GM23248 (cell line): ENCODE data around the gene MAML3. TPM values are rescaled to one million over a fixed set of nuclear protein-coding genes. Genes with fewer than 3 reads are reported as not detected.

Experiments
- DNase-seq: peaks from one replicate; pipeline ENCODE4 v3.0.0-alpha.2; 2015
- H2AFZ ChIP-seq: fragments of 200-600 bp; sonication (generic); 2 replicates; pipeline ENCODE4 v1.6.1; 2016; ENCODE audit warnings: antibody characterized with exemption
- H3F3A ChIP-seq: fragments of 200-600 bp; sonication (generic); 2 replicates; pipeline ENCODE4 v1.6.1; 2016; ENCODE audit warnings: mild to moderate bottlenecking, antibody characterized with exemption, mixed run types; ENCODE audit not compliant: insufficient read depth
- H3K27ac ChIP-seq: fragments of 200-600 bp; sonication (generic); 2 replicates; pipeline ENCODE4 v1.5.1; 2016; ENCODE audit warnings: mild to moderate bottlenecking
- H3K27me3 ChIP-seq: fragments of 200-600 bp; sonication (generic); replicated peaks from 2 replicates; pipeline ENCODE4 v1.6.1; 2016; ENCODE audit warnings: mild to moderate bottlenecking; ENCODE audit not compliant: insufficient read depth
- H3K36me3 ChIP-seq: fragments of 200-600 bp; sonication (generic); 2 replicates; pipeline ENCODE4 v1.6.1; 2016; ENCODE audit warnings: low read depth, mild to moderate bottlenecking
- H3K4me1 ChIP-seq: fragments of 200-600 bp; sonication (generic); 2 replicates; pipeline ENCODE4 v1.6.1; 2016; ENCODE audit warnings: mild to moderate bottlenecking; ENCODE audit not compliant: insufficient read depth
- H3K4me2 ChIP-seq: fragments of 200-600 bp; sonication (generic); one replicate; pipeline ENCODE4 v1.6.1; 2016; ENCODE audit warnings: mild to moderate bottlenecking; ENCODE audit not compliant: unreplicated experiment
- H3K4me3 ChIP-seq: fragments of 200-600 bp; sonication (generic); 2 replicates; pipeline ENCODE4 v1.5.1; 2016; ENCODE audit warnings: mild to moderate bottlenecking
- H3K79me2 ChIP-seq: fragments of 200-600 bp; sonication (generic); 2 replicates; pipeline ENCODE4 v1.6.1; 2016; ENCODE audit warnings: mild to moderate bottlenecking; ENCODE audit not compliant: insufficient read depth
- H3K9ac ChIP-seq: fragments of 200-600 bp; sonication (generic); 2 replicates; pipeline ENCODE4 v1.6.1; 2016; ENCODE audit warnings: mild to moderate bottlenecking
- H3K9me2 ChIP-seq: fragments of 200-600 bp; sonication (generic); 2 replicates; pipeline ENCODE4 v1.6.1; 2016; ENCODE audit warnings: mixed run types, mild to moderate bottlenecking, moderate library complexity; ENCODE audit not compliant: insufficient read depth
- H3K9me3 ChIP-seq: fragments of 200-600 bp; sonication (generic); one replicate; pipeline ENCODE4 v1.6.1; 2017; ENCODE audit warnings: low read depth
- H4K20me1 ChIP-seq: fragments of 200-600 bp; sonication (generic); 2 replicates; pipeline ENCODE4 v1.6.0; 2016; ENCODE audit not compliant: insufficient read depth
- EZH2 ChIP-seq: fragments of 200-600 bp; sonication (generic); IDR thresholded peaks from 2 replicates; pipeline ENCODE4 v1.6.1; 2018; ENCODE audit warnings: antibody characterized with exemption, mild to moderate bottlenecking; ENCODE audit not compliant: insufficient read depth, poor library complexity, severe bottlenecking
- EZH2phosphoT487 ChIP-seq: fragments of 200-600 bp; sonication (generic); IDR thresholded peaks from 2 replicates; pipeline ENCODE4 v1.6.1; 2018; ENCODE audit warnings: antibody characterized with exemption, moderate library complexity, mild to moderate bottlenecking, low read depth; ENCODE audit not compliant: insufficient read depth
- WGBS, 2 experiments: methylation state at CpG; one replicate each; pipeline ENCODE4 v1.1.6; 2015 to 2017; ENCODE audit warnings: low lambda C conversion rate in 2 of 2, low coverage in 1 of 2; ENCODE audit errors: missing lambda C conversion rate in 2 of 2; 5-methylcytosine and 5-hydroxymethylcytosine counted together
- in situ Hi-C: fragments of 300-500 bp; cut with MboI; formaldehyde crosslinking; loops from 2 replicates; pipeline ENCODE4 v1.15.0; 2020
- polyA plus RNA-seq: library from polyadenylated mRNA; unstranded; fragments of >200 nt; fragmentation: Nextera tagmentation; extraction: Ambion mirVana; gene quantifications from 2 replicates; pipeline ENCODE4 v1.2.1, GENCODE V29; 2016
- total RNA-seq: library from RNA; depleted of rRNA; stranded (reverse); fragments of >200 nt; shearing (Covaris generic); gene quantifications from 2 replicates; pipeline ENCODE4 v1.2.3, GENCODE V29; 2014

MAML3 gene
- total and polyA plus RNA-seq, 2 experiments from 2014 or later = 0.96 to 1.5 TPM

DNA sequence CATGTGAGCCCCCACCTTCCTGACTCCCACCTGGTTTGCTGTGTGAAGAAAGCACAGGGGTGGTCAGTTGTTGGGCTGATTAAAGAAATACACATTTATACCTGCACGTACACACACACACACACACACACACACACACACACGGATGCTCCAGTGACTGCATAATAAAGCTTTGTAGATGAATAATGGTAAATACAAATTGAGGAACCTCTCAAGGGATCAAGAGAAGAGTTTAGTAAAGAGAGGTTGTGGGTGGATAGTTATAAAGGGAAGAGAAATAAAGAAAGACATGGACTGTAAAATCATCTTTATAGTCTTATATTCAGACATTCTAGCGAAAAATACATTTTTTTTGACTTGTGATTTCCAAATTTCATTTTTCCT is 344.2 kb downstream of the MAML3 start:
- no peak overlapping the region for H3K27ac ChIP-seq

DNA sequence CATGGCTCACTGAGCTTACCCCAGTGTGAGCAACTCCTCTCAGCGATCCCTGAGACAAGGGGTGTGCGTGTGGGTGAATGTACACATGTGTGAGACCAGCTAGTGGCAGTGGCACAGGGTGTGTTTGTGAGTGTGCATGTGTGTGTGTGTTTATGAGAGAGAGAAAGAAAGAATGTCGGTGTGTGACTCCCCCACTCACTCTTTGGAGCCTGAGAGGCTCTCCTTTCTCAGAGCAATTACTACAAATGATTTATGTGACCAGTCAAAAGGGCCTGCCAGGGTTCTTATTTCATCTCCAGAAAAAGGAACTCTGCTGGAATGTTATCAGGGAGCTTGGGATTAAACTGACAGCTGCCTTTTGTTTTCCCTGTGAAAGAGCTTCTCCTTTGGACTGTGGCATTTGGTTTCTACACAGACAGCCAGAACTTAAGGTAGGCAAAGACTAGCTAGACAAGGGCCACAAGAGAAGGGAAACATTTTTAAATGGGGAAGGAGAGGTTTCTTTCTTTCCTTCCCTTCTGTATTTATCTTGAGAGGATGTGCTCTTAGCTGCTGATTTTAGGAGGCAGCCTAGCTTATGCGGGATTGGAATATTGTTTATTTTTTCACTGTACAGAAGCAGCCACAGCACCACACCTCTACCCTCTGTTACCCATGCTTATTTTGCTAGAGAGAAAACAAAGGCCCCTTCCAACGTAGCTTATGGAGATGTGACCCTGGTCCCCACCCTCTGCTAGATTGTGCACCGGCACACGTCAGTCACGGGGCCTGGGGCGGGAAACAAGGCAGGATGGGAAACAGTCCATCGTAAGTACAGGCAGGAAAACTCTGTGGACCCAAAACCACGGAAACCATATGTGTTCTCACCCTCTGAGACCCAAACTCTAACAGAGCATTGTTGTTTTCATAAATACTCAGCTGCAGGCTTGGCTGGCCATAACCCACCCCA is 344.9 kb downstream of the MAML3 start:
- no peaks in the 10 kb centered on the region for H4K20me1 ChIP-seq
- WGBS, 2 experiments = 70 to 73% methylated on average over 11 of the region's 11 CpGs
- no peaks in the 10 kb centered on the region for H3K79me2 ChIP-seq
- 0 out of 2 replicates have a peak, but pooled peaks cover 3% of the 10 kb centered on the region for H3K4me1 ChIP-seq
- H2AFZ ChIP-seq = no peak overlapping the region
- H3K9me2 ChIP-seq = no peaks in the 10 kb centered on the region
- H3K4me2 ChIP-seq = no peak overlapping the region
- no peaks in the 10 kb centered on the region for H3K36me3 ChIP-seq
- H3K27ac ChIP-seq = no peak overlapping the region
- H3K27me3 ChIP-seq = no peaks in the 10 kb centered on the region
- in situ Hi-C loops = no loop called here
- H3K9me3 ChIP-seq = no peaks in the 10 kb centered on the region
- no peak overlapping the region for H3K9ac ChIP-seq
- H3F3A ChIP-seq = no peaks in the 10 kb centered on the region
- no peak for DNase-seq
- no peak for TF ChIP-seq EZH2
- TF ChIP-seq EZH2phosphoT487 = no peak
- H3K4me3 ChIP-seq = no peak overlapping the region

More for the DNA sequence above, 344.2 kb downstream of the MAML3 start:
- Histone ChIP-seq H3K9ac (no peak overlapping the region), H3K27me3 (no peaks in the 10 kb centered on the region), H3K4me2 (no peak overlapping the region), H3K9me3 (no peaks in the 10 kb centered on the region), H2AFZ (no peak overlapping the region), H3K4me3 (no peak overlapping the region), H3K4me1 (peaks cover 9% of the 10 kb centered on the region), H3K79me2 (no peaks in the 10 kb centered on the region), H4K20me1 (no peaks in the 10 kb centered on the region), H3F3A (peaks cover 4% of the 10 kb centered on the region), H3K36me3 (no peaks in the 10 kb centered on the region), H3K9me2 (no peaks in the 10 kb centered on the region)
- in situ Hi-C loops = no loop called here
- DNase-seq = no peak
- 63 to 66% methylated on average over 3 of the region's 3 CpGs for WGBS, 2 experiments
- TF ChIP-seq EZH2phosphoT487 = no peak
- no peak for TF ChIP-seq EZH2

DNA sequence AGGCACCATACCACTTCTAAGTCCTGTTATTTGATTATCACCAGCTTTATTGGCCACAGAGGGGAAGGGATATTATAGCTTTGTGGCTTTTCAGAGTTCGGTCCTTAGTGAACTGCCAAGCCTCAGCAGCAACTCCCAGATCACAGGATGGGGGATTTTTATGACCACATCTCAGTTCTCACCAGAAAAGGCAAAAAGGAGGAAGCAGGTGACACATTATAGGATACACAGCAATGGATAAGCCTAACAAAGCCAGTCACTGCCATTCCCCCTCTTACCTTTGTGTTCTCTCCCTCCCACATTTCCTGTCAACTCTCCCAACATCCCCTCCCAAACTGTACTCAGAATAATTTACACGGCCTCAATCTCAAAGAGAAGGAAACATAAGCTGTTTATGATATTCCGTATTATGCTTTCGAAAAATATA is 345.6 kb downstream of the MAML3 start:
- H4K20me1 ChIP-seq = no peaks in the 10 kb centered on the region
- WGBS, 2 experiments = 86 to 87% methylated on average over 4 of the region's 4 CpGs
- no peaks in the 10 kb centered on the region for H3F3A ChIP-seq
- H3K79me2 ChIP-seq = no peaks in the 10 kb centered on the region
- H3K27me3 ChIP-seq = no peaks in the 10 kb centered on the region
- no peak overlapping the region for H3K4me2 ChIP-seq
- no peak for TF ChIP-seq EZH2
- TF ChIP-seq EZH2phosphoT487 = no peak
- H3K36me3 ChIP-seq = no peaks in the 10 kb centered on the region
- no peak overlapping the region for H3K9ac ChIP-seq
- in situ Hi-C loops = no loop called here
- DNase-seq = no peak
- H3K4me3 ChIP-seq = no peak overlapping the region
- H3K27ac ChIP-seq = no peak overlapping the region
- H3K4me1 ChIP-seq = no peaks in the 10 kb centered on the region
- no peaks in the 10 kb centered on the region for H3K9me2 ChIP-seq
- no peaks in the 10 kb centered on the region for H3K9me3 ChIP-seq
- H2AFZ ChIP-seq = no peak overlapping the region

DNA sequence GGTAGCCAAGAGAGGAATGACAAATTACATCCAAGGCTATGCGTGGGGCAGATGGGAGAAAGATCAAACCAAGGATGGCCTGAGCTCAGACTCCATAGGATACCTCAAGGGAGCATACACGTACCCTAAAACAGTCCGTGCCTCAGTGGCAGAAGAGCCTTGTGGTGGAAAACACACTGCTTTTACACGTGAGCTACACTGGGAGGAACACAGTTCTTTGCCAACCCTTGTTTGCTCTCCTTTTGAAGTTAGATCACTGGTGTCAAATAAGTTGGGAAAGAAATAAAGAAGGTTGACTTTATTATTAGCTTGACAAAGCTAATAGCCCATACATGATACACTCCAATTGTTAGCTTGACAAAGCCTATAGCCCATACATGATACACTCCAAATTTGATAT is 346.5 kb downstream of the MAML3 start:
- H3K27me3 ChIP-seq = no peaks in the 10 kb centered on the region
- no peak for DNase-seq
- H4K20me1 ChIP-seq = no peaks in the 10 kb centered on the region
- H3F3A ChIP-seq = no peaks in the 10 kb centered on the region
- H3K9ac ChIP-seq = no peak overlapping the region
- H2AFZ ChIP-seq = no peak overlapping the region
- no peaks in the 10 kb centered on the region for H3K4me1 ChIP-seq
- no peaks in the 10 kb centered on the region for H3K9me3 ChIP-seq
- no peaks in the 10 kb centered on the region for H3K9me2 ChIP-seq
- no peak overlapping the region for H3K4me2 ChIP-seq
- in situ Hi-C loops = no loop called here
- no peaks in the 10 kb centered on the region for H3K36me3 ChIP-seq
- WGBS, 2 experiments = 95 to 98% methylated on average over 4 of the region's 4 CpGs
- no peak overlapping the region for H3K27ac ChIP-seq
- H3K79me2 ChIP-seq = no peaks in the 10 kb centered on the region
- no peak for TF ChIP-seq EZH2phosphoT487
- H3K4me3 ChIP-seq = no peak overlapping the region
